ENCODE measurements around the gene PFDN2. TPM values are rescaled to one million over a fixed set of nuclear protein-coding genes. Genes with fewer than 3 reads are reported as not detected.

PFDN2 gene
- total RNA-seq, 1 donor from 2014 or later, result 57.9 TPM

- H3K4me1 Mint-ChIP-seq (ENCODE audit: low read depth), result peaks cover 56% of the 10 kb centered on the region
- H3K27ac Mint-ChIP-seq (ENCODE audit: unreplicated experiment), result peak overlapping the region; percentile 38
- DNase-seq (ENCODE audit: low spot score), result no peak
- H3K9me3 Mint-ChIP-seq (ENCODE audit: low read depth), result no peaks in the 10 kb centered on the region
- no peak overlapping the region for H3K4me3 Mint-ChIP-seq (ENCODE audit: unreplicated experiment)
- H3K36me3 Mint-ChIP-seq (ENCODE audit: low read depth), result peaks cover 8% of the 10 kb centered on the region
- H3K27me3 Mint-ChIP-seq (ENCODE audit: low read depth), result no peaks in the 10 kb centered on the region
- TF ChIP-seq CTCF (IDR thresholded peaks at IDR 0.05), result no peak
These were observed 46.0 kb upstream of the PFDN2 start for GRCh38 chr1:161163793-161164192.

- Mint-ChIP-seq H3K9me3 (ENCODE audit: low read depth) (no peaks in the 10 kb centered on the region), H3K4me3 (ENCODE audit: unreplicated experiment) (no peak overlapping the region), H3K27me3 (ENCODE audit: low read depth) (no peaks in the 10 kb centered on the region), H3K27ac (ENCODE audit: unreplicated experiment) (peak overlapping the region; percentile 74), H3K4me1 (ENCODE audit: low read depth) (peaks cover 54% of the 10 kb centered on the region), H3K36me3 (ENCODE audit: low read depth) (peaks cover 8% of the 10 kb centered on the region)
- no peak for TF ChIP-seq CTCF (IDR thresholded peaks at IDR 0.05)
- DNase-seq (ENCODE audit: low spot score), result peak; percentile 75
These were observed 45.0 kb upstream of the PFDN2 start for GRCh38 chr1:161162806-161163205.

GRCh38 chr1:161162052-161162451 is 44.2 kb upstream of the PFDN2 start:
- peaks cover 48% of the 10 kb centered on the region for H3K4me1 Mint-ChIP-seq (ENCODE audit: low read depth)
- H3K36me3 Mint-ChIP-seq (ENCODE audit: low read depth), result peaks cover 12% of the 10 kb centered on the region
- no peaks in the 10 kb centered on the region for H3K27me3 Mint-ChIP-seq (ENCODE audit: low read depth)
- H3K4me3 Mint-ChIP-seq (ENCODE audit: unreplicated experiment), result no peak overlapping the region
- no peak overlapping the region for H3K27ac Mint-ChIP-seq (ENCODE audit: unreplicated experiment)
- H3K9me3 Mint-ChIP-seq (ENCODE audit: low read depth), result no peaks in the 10 kb centered on the region
- no peak for TF ChIP-seq CTCF (IDR thresholded peaks at IDR 0.05)
- peak; percentile 67 for DNase-seq (ENCODE audit: low spot score)

- no peak for TF ChIP-seq CTCF (IDR thresholded peaks at IDR 0.05)
- H3K9me3 Mint-ChIP-seq (ENCODE audit: low read depth), result no peaks in the 10 kb centered on the region
- H3K4me3 Mint-ChIP-seq (ENCODE audit: unreplicated experiment), result no peak overlapping the region
- no peaks in the 10 kb centered on the region for H3K27me3 Mint-ChIP-seq (ENCODE audit: low read depth)
- peaks cover 46% of the 10 kb centered on the region for H3K4me1 Mint-ChIP-seq (ENCODE audit: low read depth)
- H3K27ac Mint-ChIP-seq (ENCODE audit: unreplicated experiment), result no peak overlapping the region
- H3K36me3 Mint-ChIP-seq (ENCODE audit: low read depth), result peaks cover 13% of the 10 kb centered on the region
- DNase-seq (ENCODE audit: low spot score), result no peak
These were observed 43.8 kb upstream of the PFDN2 start for GRCh38 chr1:161161652-161162051.

GRCh38 chr1:161160671-161161145 is 42.9 kb upstream of the PFDN2 start:
- peak overlapping the region; percentile 41 for H3K27ac Mint-ChIP-seq (ENCODE audit: unreplicated experiment)
- no peaks in the 10 kb centered on the region for H3K27me3 Mint-ChIP-seq (ENCODE audit: low read depth)
- peak overlapping the region; percentile 79 for H3K4me3 Mint-ChIP-seq (ENCODE audit: unreplicated experiment)
- DNase-seq (ENCODE audit: low spot score), result no peak
- TF ChIP-seq CTCF (IDR thresholded peaks at IDR 0.05), result no peak
- H3K36me3 Mint-ChIP-seq (ENCODE audit: low read depth), result peaks cover 13% of the 10 kb centered on the region
- H3K9me3 Mint-ChIP-seq (ENCODE audit: low read depth), result no peaks in the 10 kb centered on the region
- H3K4me1 Mint-ChIP-seq (ENCODE audit: low read depth), result peaks cover 39% of the 10 kb centered on the region
